GM06990 (cell line): Measurements from ENCODE around the gene SMIM28.

ENCODE experiments used
- DNase-seq: peaks from one replicate; pipeline ENCODE4 v3.0.0-alpha.2; 2011; ENCODE audit not compliant: insufficient read length; ENCODE audit errors: extremely low read depth
- H3K27me3 ChIP-seq: replicated peaks from 2 replicates; pipeline ENCODE4 v1.6.0; 2011; ENCODE audit warnings: low read length; ENCODE audit not compliant: control insufficient read depth, insufficient read depth
- H3K36me3 ChIP-seq: 2 replicates; pipeline ENCODE4 v1.5.1; 2011; ENCODE audit warnings: low read length; ENCODE audit not compliant: control insufficient read depth, insufficient read depth
- H3K4me3 ChIP-seq: replicated peaks from 2 replicates; pipeline ENCODE4 v1.5.1; 2011; ENCODE audit warnings: low read depth, mild to moderate bottlenecking, control low read depth, low read length
- TF ChIP-seq, protein P1 (sequence below): IDR thresholded peaks from 2 replicates; pipeline ENCODE4 v1.5.1; 2011; ENCODE audit warnings: low read length, control low read depth, mild to moderate bottlenecking, inconsistent platforms; ENCODE audit not compliant: insufficient read depth, poor library complexity, severe bottlenecking

Gene SMIM28

DNA sequence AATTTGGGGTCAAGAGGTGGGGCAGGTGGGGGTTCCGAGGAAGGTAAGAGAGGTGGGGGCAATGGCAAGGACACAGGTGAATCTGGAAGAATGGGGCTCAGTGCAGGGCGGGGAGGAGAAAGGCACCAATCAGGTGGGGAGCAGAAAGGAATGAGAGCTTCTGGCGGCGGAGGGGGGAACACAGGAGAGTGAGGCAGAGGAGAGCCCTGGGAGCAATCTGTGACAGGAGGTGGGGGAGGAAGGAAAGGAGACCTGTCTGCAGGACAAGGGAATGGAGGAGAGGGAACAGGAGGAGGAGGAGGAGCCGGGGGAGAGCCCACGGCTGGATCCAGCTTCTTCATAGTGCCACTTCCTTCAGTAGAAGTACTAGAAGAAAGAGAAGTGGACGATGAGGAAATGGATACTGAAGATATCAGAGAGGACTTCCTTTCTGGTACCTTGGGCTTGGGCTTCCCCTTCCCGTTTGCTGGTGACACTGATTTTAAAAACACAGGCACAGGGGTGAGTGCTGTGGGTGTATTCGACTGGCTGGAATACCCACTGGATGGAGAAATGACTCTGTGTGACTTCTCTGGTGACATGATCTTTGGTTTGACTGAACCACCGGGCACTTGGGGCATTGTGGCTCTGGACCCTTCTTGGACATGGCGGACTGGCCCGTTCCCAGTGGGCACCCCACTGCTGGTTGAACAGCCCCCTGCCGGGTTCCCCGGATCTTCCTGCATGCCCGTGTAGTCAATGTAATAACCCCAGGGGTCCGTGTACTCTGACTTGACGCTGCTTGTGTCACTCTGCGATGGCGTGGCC lies 53.8 kb downstream of the SMIM28 start:
- no peaks in the 10 kb centered on the region for H3K27me3 ChIP-seq
- H3K4me3 ChIP-seq = no peak overlapping the region
- TF ChIP-seq, protein P1, sequence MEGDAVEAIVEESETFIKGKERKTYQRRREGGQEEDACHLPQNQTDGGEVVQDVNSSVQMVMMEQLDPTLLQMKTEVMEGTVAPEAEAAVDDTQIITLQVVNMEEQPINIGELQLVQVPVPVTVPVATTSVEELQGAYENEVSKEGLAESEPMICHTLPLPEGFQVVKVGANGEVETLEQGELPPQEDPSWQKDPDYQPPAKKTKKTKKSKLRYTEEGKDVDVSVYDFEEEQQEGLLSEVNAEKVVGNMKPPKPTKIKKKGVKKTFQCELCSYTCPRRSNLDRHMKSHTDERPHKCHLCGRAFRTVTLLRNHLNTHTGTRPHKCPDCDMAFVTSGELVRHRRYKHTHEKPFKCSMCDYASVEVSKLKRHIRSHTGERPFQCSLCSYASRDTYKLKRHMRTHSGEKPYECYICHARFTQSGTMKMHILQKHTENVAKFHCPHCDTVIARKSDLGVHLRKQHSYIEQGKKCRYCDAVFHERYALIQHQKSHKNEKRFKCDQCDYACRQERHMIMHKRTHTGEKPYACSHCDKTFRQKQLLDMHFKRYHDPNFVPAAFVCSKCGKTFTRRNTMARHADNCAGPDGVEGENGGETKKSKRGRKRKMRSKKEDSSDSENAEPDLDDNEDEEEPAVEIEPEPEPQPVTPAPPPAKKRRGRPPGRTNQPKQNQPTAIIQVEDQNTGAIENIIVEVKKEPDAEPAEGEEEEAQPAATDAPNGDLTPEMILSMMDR = no peak
- no peaks in the 10 kb centered on the region for H3K36me3 ChIP-seq
- DNase-seq = no peak

DNA sequence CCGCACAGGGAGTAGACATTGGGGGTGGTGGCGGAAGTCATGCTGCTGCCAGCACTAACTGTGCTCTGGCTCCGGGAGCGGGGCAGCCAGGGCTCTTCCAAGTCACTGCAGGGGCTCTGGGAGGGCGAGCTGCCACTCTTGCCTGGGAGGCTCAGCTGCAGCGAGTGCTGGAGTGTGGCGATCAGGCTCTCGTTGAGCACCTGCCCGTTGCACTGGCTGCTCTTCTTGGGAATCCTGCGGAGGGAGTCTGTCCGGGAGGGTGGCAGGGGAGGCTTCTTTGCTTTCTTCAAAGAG lies 54.3 kb downstream of the SMIM28 start:
- Histone ChIP-seq H3K27me3 (no peaks in the 10 kb centered on the region), H3K4me3 (no peak overlapping the region), H3K36me3 (no peaks in the 10 kb centered on the region)
- TF ChIP-seq, protein P1 = no peak
- no peak for DNase-seq
